Measurements from ENCODE around the gene GPR22.

GRCh38 chr7:107446988-107447387, 22.9 kb upstream of the GPR22 start:
- TF ChIP-seq POLR2A (IDR thresholded peaks at IDR 0.05; ENCODE audit: low read length) (no peak), GATA1 (IDR thresholded peaks at IDR 0.05; ENCODE audit: low read depth, low read length) (no peak)

Data from erythroblast (primary cell).